Measurements from ENCODE around the gene PYM1. TPM values are rescaled to one million over a fixed set of nuclear protein-coding genes. Genes with fewer than 3 reads are reported as not detected.
A peak's percentile ranks its signal among the peaks of the same experiment; 100 is the strongest.

The PYM1 gene
- total RNA-seq, 3 donors from 2014 or later (not counting 1 experiment from before 2014, with no cell fraction given): 18.5 to 21.2 (median 19.1) TPM

- Histone ChIP-seq H3K9me3 (ENCODE audit: control insufficient read depth, insufficient read depth, low read length) (no peaks in the 10 kb centered on the region), H3K27me3 (ENCODE audit: control insufficient read depth, insufficient read depth, low read length) (no peaks in the 10 kb centered on the region), H3K27ac (ENCODE audit: low read length) (no peak overlapping the region), H3K36me3 (ENCODE audit: control insufficient read depth, insufficient read depth, low read length) (peaks cover 17% of the 10 kb centered on the region), H3K4me1 (ENCODE audit: control insufficient read depth, insufficient read depth, low read length) (no peaks in the 10 kb centered on the region), H3K4me3 (ENCODE audit: low read length) (no peak overlapping the region)
- H3K27me3 Mint-ChIP-seq (ENCODE audit: low read depth in 2 of 2): no peaks in the 10 kb centered on the region
- no peak overlapping the region for H3K27ac Mint-ChIP-seq
- WGBS (ENCODE audit: insufficient coverage): no CpG with 5 or more reads among the region's 2 CpGs
- no peaks in the 10 kb centered on the region for H3K9me3 Mint-ChIP-seq
- peaks cover 14% of the 10 kb centered on the region for H3K36me3 Mint-ChIP-seq
- no peak for ATAC-seq
- no peak for TF ChIP-seq CTCF (IDR thresholded peaks at IDR 0.05)
- DNase-seq: no peak
- H3K4me1 Mint-ChIP-seq: peaks cover 19 to 24% of the 10 kb centered on the region in 2 donors
- no peak overlapping the region for H3K4me3 Mint-ChIP-seq
- intact Hi-C loops (cut with micrococcal nuclease): no loop called here
These were observed 18.2 kb downstream of the PYM1 start for GRCh38 chr12:55909513-55909884.

- Histone ChIP-seq H3K27me3 (ENCODE audit: control insufficient read depth, insufficient read depth, low read length) (no peaks in the 10 kb centered on the region), H3K27ac (ENCODE audit: low read length) (no peak overlapping the region), H3K4me1 (ENCODE audit: control insufficient read depth, insufficient read depth, low read length) (no peaks in the 10 kb centered on the region), H3K36me3 (ENCODE audit: control insufficient read depth, insufficient read depth, low read length) (peaks cover 11% of the 10 kb centered on the region), H3K9me3 (ENCODE audit: control insufficient read depth, insufficient read depth, low read length) (no peaks in the 10 kb centered on the region), H3K4me3 (ENCODE audit: low read length) (no peak overlapping the region)
- Mint-ChIP-seq H3K27ac (peak overlapping the region in 1 of 2 donors; percentile 27), H3K36me3 (peaks cover 11% of the 10 kb centered on the region), H3K4me3 (no peak overlapping the region), H3K4me1 (peaks cover 13 to 19% of the 10 kb centered on the region in 2 donors), H3K27me3 (ENCODE audit: low read depth in 2 of 2) (no peaks in the 10 kb centered on the region), H3K9me3 (no peaks in the 10 kb centered on the region)
- no peak for ATAC-seq
- 97% methylated on average over 7 of the region's 8 CpGs for WGBS (ENCODE audit: insufficient coverage)
- no peak for DNase-seq
- intact Hi-C loops (cut with micrococcal nuclease): no loop called here
- no peak for TF ChIP-seq CTCF (IDR thresholded peaks at IDR 0.05)
These were observed 18.8 kb downstream of the PYM1 start for GRCh38 chr12:55908726-55909512.

GRCh38 chr12:55906056-55906455 lies 21.6 kb downstream of the PYM1 start:
- Histone ChIP-seq H3K27ac (ENCODE audit: low read length) (no peak overlapping the region), H3K27me3 (ENCODE audit: control insufficient read depth, insufficient read depth, low read length) (no peaks in the 10 kb centered on the region), H3K4me1 (ENCODE audit: control insufficient read depth, insufficient read depth, low read length) (no peaks in the 10 kb centered on the region), H3K9me3 (ENCODE audit: control insufficient read depth, insufficient read depth, low read length) (no peaks in the 10 kb centered on the region), H3K4me3 (ENCODE audit: low read length) (no peak overlapping the region), H3K36me3 (ENCODE audit: control insufficient read depth, insufficient read depth, low read length) (peaks cover 14% of the 10 kb centered on the region)
- DNase-seq (no peak), ATAC-seq (no peak)
- H3K27me3 Mint-ChIP-seq (ENCODE audit: low read depth in 2 of 2): no peaks in the 10 kb centered on the region
- 80% methylated on average over 1 of the region's 1 CpG for WGBS (ENCODE audit: insufficient coverage)
- H3K4me1 Mint-ChIP-seq: peaks cover 4 to 8% of the 10 kb centered on the region in 2 donors
- no peaks in the 10 kb centered on the region for H3K9me3 Mint-ChIP-seq
- no peak overlapping the region for H3K27ac Mint-ChIP-seq
- no peak for TF ChIP-seq CTCF (IDR thresholded peaks at IDR 0.05)
- intact Hi-C loops (cut with micrococcal nuclease): no loop called here
- no peak overlapping the region for H3K4me3 Mint-ChIP-seq
- H3K36me3 Mint-ChIP-seq: peaks cover 11% of the 10 kb centered on the region
